IPS DF 6.9 (cell line): Measurements from ENCODE around the gene TNNT2.
A peak's percentile ranks its signal among the peaks of the same experiment; 100 is the strongest.

Experiments used
- DNase-seq: peaks from one replicate; pipeline ENCODE4 v3.0.0-alpha.2; 2013; ENCODE audit warnings: low read depth, low spot score
- H3K27ac ChIP-seq: one replicate; pipeline ENCODE4 v1.5.1; 2013; ENCODE audit warnings: low read length, control low read depth
- H3K27me3 ChIP-seq: 2 replicates; pipeline ENCODE4 v1.6.1; 2013; ENCODE audit warnings: mild to moderate bottlenecking, low read length; ENCODE audit not compliant: control insufficient read depth, insufficient read depth
- H3K36me3 ChIP-seq: 2 replicates; pipeline ENCODE4 v1.6.1; 2013; ENCODE audit warnings: low read length; ENCODE audit not compliant: control insufficient read depth, insufficient read depth
- H3K4me1 ChIP-seq: 2 replicates; pipeline ENCODE4 v1.6.1; 2013; ENCODE audit warnings: low read length; ENCODE audit not compliant: control insufficient read depth, insufficient read depth
- H3K4me3 ChIP-seq: 2 replicates; pipeline ENCODE4 v1.5.1; 2013; ENCODE audit warnings: mild to moderate bottlenecking, low read length
- H3K9me3 ChIP-seq: 2 replicates; pipeline ENCODE4 v1.6.1; 2013; ENCODE audit warnings: low read length, inconsistent platforms; ENCODE audit not compliant: control insufficient read depth, insufficient read depth
- WGBS: extraction: QIAGEN DNeasy Blood & Tissue Kit; methylation state at CpG from one replicate; pipeline ENCODE4 v1.1.7; 2013; ENCODE audit warnings: mixed read lengths, missing lambda C conversion rate; ENCODE audit not compliant: insufficient read length, insufficient coverage; 5-methylcytosine and 5-hydroxymethylcytosine counted together

The TNNT2 gene

DNA sequence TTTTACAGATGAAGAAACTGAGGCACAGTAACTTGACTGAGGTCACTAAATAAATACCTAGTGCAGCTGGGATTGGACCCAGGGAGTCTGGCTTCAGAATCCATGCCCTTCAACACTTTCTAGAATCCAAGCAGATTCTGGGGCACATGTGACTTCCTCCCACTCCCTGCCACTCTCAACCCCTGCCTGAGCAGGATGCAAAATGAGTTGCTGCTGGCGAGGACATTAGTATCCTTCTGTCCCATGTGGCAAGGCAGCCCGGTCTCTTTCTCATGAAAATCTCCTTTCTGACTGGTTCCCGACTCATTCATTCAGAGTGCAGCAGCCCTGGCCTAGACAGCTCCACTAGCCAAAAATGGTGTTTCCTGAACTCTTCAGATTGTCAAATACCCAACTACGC lies 28.4 kb downstream of the TNNT2 start:
- H3K36me3 ChIP-seq, result no peaks in the 10 kb centered on the region
- DNase-seq, result no peak
- no peak overlapping the region for H3K4me3 ChIP-seq
- H3K4me1 ChIP-seq, result peaks cover 10% of the 10 kb centered on the region
- no CpG with 5 or more reads among the region's 4 CpGs for WGBS
- no peaks in the 10 kb centered on the region for H3K9me3 ChIP-seq
- H3K27ac ChIP-seq, result no peak overlapping the region
- no peaks in the 10 kb centered on the region for H3K27me3 ChIP-seq

GRCh38 chr1:201348211-201348566 lies 29.3 kb downstream of the TNNT2 start:
- no peaks in the 10 kb centered on the region for H3K27me3 ChIP-seq
- no peak overlapping the region for H3K4me3 ChIP-seq
- peak; percentile 89 for DNase-seq
- peaks cover 10% of the 10 kb centered on the region for H3K4me1 ChIP-seq
- WGBS, result no CpG with 5 or more reads among the region's 6 CpGs
- no peaks in the 10 kb centered on the region for H3K9me3 ChIP-seq
- H3K27ac ChIP-seq, result no peak overlapping the region
- H3K36me3 ChIP-seq, result no peaks in the 10 kb centered on the region

DNA sequence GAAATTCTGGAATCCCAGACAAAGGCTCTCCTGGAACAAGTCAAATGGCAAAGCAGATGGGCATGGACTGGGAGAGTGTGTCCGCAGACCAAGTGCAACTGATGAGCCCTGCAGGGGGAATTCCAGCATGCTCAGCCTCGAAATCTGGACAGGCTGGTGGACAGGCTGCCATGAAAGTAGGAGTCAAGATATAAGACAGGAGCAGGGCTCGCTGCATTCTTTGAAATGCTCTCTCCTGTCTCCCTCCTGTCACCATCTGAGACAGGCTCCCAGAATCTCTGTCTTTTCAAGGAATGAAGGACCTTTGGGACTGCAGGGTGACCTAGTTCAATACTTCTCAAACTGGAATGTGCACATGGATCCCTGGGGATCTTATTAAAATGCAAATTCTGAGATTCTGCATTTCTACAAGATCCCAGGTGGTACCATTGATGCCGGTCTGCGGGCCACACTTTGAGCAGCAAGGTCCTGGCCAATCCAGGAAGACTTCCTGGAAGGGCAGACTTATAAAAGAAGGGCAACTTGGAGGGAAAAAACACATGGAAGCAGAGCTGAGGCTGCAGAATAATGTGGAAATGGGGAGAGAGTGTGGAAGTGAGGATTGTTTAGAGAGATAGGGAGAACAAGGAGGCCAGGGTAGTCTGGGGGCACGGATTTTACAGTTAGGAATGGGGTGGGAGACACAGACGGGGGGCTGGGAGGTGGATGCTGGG lies 29.8 kb downstream of the TNNT2 start:
- no peaks in the 10 kb centered on the region for H3K27me3 ChIP-seq
- no peaks in the 10 kb centered on the region for H3K36me3 ChIP-seq
- H3K4me1 ChIP-seq, result peaks cover 10% of the 10 kb centered on the region
- no peak overlapping the region for H3K27ac ChIP-seq
- WGBS, result no CpG with 5 or more reads among the region's 7 CpGs
- H3K4me3 ChIP-seq, result no peak overlapping the region
- no peaks in the 10 kb centered on the region for H3K9me3 ChIP-seq
- no peak for DNase-seq

DNA sequence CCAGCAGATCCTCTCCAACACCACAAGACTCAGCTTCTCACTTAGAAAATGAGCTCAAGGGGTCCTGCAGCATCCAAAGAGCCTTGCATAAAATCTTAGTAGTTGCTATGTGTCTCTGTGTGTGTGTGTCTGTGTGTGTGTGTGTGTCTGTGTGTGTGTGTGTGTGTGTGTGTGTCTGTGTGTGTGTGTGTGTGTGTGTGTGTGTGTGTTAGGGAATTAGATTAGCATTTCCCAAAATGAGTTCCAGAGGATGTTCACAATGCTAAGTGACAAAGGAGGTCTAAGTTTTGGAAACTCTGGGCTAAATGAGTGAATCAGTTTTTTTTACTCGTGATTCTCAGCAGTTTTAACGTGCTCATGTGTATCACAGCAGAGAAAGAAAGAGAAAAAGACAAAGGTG lies 30.5 kb downstream of the TNNT2 start:
- H3K27ac ChIP-seq, result no peak overlapping the region
- DNase-seq, result no peak
- H3K36me3 ChIP-seq, result no peaks in the 10 kb centered on the region
- H3K27me3 ChIP-seq, result no peaks in the 10 kb centered on the region
- no peaks in the 10 kb centered on the region for H3K9me3 ChIP-seq
- H3K4me3 ChIP-seq, result no peak overlapping the region
- WGBS, result no CpG with 5 or more reads among the region's 2 CpGs
- peaks cover 10% of the 10 kb centered on the region for H3K4me1 ChIP-seq

GRCh38 chr1:201346337-201346939 lies 31.0 kb downstream of the TNNT2 start:
- peak; percentile 54 for DNase-seq
- H3K36me3 ChIP-seq, result no peaks in the 10 kb centered on the region
- H3K4me3 ChIP-seq, result no peak overlapping the region
- peaks cover 10% of the 10 kb centered on the region for H3K4me1 ChIP-seq
- no CpG with 5 or more reads among the region's 5 CpGs for WGBS
- H3K27ac ChIP-seq, result no peak overlapping the region
- H3K27me3 ChIP-seq, result no peaks in the 10 kb centered on the region
- H3K9me3 ChIP-seq, result no peaks in the 10 kb centered on the region

GRCh38 chr1:201345081-201345355 lies 32.5 kb downstream of the TNNT2 start:
- Histone ChIP-seq H3K9me3 (no peaks in the 10 kb centered on the region), H3K27me3 (no peaks in the 10 kb centered on the region), H3K27ac (no peak overlapping the region), H3K4me1 (peaks cover 10% of the 10 kb centered on the region), H3K36me3 (no peaks in the 10 kb centered on the region), H3K4me3 (no peak overlapping the region)
- DNase-seq, result no peak
- WGBS, result no CpG with 5 or more reads among the region's 5 CpGs

DNA sequence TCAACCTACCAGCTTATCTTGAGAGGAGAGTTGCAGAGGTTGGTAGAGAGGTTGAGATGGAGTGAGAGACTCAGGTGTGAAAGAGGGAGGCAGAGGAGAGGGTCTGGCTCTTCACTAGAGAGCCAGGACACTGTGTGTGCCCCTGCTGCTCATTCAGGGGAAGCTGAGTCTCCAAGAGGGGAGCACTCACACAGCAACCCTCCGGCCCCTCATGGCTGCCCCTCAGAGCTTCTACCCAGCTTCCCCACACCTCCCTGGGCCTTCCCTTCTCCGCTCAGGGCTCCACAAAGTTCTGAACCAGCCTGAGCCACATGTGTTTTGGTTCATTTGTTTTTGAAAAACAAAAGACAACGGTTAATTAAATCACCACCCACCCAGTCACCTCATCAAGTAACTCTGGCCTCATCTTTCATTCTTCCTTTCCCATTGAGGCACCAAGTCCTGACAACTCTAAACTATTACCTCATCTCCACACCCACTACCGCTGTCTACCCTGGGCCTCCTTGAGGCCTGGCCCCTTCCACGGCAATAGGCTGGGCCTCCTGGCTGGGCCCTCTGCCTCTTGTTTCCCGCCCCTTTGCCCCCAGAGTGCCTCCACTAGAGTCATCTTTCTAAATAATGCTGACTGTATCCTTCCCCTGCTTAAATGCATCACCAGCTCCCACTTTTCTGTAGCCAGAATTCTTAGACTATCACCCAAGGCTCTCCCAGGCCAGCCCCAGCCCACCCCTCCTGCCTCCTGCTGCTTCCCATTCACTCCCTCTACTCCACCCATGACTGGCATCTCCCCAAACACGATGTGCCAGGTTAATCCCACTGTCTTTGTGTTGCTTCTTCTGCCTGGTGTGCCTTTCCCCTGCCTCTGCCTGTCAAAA lies 33.0 kb downstream of the TNNT2 start:
- no peak overlapping the region for H3K4me3 ChIP-seq
- H3K36me3 ChIP-seq, result no peaks in the 10 kb centered on the region
- no peak for DNase-seq
- WGBS, result no CpG with 5 or more reads among the region's 7 CpGs
- H3K4me1 ChIP-seq, result peaks cover 10% of the 10 kb centered on the region
- no peaks in the 10 kb centered on the region for H3K9me3 ChIP-seq
- H3K27me3 ChIP-seq, result no peaks in the 10 kb centered on the region
- H3K27ac ChIP-seq, result no peak overlapping the region

DNA sequence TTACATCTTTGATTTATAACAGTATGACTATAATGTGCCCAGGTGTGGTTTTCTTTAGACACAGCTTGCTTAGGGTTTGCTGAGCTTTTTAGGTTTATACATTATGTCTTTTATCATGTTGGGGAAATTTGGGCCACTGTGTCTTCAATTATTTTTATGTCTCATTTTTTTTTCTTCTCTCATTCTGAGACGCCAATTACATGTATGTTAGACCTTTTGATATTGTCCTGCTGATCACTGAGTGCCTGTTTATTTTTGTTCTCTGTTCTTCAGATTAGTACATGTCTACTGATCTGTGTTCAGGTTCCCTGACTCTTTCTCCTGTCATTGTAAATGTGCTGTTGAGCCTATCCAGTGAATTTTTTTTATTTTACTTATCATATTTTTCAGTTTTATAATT lies 36.1 kb downstream of the TNNT2 start:
- Histone ChIP-seq H3K36me3 (no peaks in the 10 kb centered on the region), H3K9me3 (no peaks in the 10 kb centered on the region), H3K27me3 (no peaks in the 10 kb centered on the region), H3K27ac (no peak overlapping the region), H3K4me1 (peaks cover 3% of the 10 kb centered on the region; the same call in 1 of the 2 replicates), H3K4me3 (no peak overlapping the region)
- no peak for DNase-seq
- no CpG with 5 or more reads among the region's 1 CpG for WGBS

DNA sequence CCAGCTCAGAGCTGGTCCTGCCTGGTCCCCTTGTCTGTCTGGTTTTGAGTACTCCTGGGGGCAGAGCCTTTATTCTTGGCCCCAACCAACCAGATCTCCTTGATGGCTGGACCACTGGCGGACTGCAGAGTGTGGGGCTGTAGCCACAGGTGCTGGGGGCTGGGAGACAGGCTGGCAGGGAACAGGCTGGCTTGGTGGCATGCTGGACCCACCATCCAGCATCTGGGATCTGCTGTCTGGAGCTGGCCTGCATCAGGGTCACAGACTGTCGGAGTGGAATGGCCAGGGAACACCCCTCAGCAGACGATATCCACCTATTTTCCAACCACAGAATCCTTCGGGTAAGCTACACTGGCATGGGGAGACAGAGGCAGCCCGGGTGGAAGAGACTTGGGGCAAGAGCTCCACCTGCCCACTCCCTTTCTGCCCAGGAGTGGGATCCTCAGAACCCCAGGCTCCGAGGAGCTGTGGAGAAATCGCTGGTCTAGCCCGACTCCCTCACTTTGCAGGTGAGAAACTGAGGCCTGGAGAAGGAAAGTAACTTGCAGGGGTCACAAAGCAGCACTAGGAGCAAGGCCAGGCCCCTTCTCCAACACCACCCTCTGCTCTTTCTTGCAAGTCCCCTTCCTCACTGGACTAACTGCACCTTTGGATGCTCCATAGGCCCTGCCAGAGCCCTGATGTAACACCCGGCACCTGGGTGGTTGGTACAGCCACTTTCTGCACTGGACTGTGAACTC lies 40.6 kb downstream of the TNNT2 start:
- no CpG with 5 or more reads among the region's 9 CpGs for WGBS
- no peaks in the 10 kb centered on the region for H3K27me3 ChIP-seq
- no peak for DNase-seq

GRCh38 chr1:201335901-201336300 lies 41.6 kb downstream of the TNNT2 start:
- Histone ChIP-seq H3K4me3 (no peak overlapping the region), H3K27me3 (no peaks in the 10 kb centered on the region), H3K4me1 (no peaks in the 10 kb centered on the region), H3K36me3 (no peaks in the 10 kb centered on the region), H3K27ac (no peak overlapping the region), H3K9me3 (no peaks in the 10 kb centered on the region)
- WGBS, result no CpG with 5 or more reads among the region's 3 CpGs
- no peak for DNase-seq

More for the DNA sequence above, 40.6 kb downstream of the TNNT2 start:
- Histone ChIP-seq H3K36me3 (no peaks in the 10 kb centered on the region), H3K27ac (no peak overlapping the region), H3K4me1 (no peaks in the 10 kb centered on the region), H3K9me3 (no peaks in the 10 kb centered on the region), H3K4me3 (no peak overlapping the region)
